RWPE1 (cell line): ENCODE data around the gene NCAPG2.
A peak's percentile ranks its signal among the peaks of the same experiment; 100 is the strongest.

Source experiments
- CTCF ChIA-PET: fragments of 350-600 bp; sonication (Branson Sonifier 250); formaldehyde crosslinking; extraction: SDS; loops from one replicate; lab custom pipeline; 2021; lab: Yijun Ruan, JAX
- POLR2A ChIA-PET: fragments of 400-600 bp; formaldehyde crosslinking; extraction: SDS; loops from one replicate; lab custom pipeline; 2020; ENCODE audit warnings: antibody characterized with exemption; ENCODE audit not compliant: low non-redundant PET; lab: Yijun Ruan, JAX
- DNase-seq: peaks from one replicate; pipeline ENCODE4 v3.0.0; 2012; ENCODE audit warnings: low spot score
- H3K27ac ChIP-seq: fragments of 450-650 bp; 2 replicates; pipeline ENCODE4 v1.5.1; 2017
- TF ChIP-seq, protein P1 (sequence below): fragments of 450-650 bp; conservative IDR thresholded peaks from 2 replicates; pipeline ENCODE4 v1.5.1; 2017; ENCODE audit warnings: low read depth, mild to moderate bottlenecking

The NCAPG2 gene

DNA sequence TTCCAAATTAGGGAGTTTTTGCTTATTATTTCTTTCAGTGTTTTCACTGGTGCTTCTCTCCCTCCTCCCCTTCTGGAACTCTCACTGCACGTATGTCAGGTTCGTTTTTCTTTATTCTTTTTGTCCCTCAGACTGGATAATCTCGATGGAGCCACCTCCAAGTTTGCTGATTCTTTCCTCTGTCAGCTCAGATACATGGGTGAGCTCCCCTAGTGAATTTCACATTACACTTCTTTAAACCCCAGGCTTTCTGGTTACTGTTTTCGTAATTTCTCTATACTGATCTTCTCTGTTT is 20.8 kb upstream of the NCAPG2 start:
- no peak for DNase-seq
- CTCF ChIA-PET, result no interaction called here
- TF ChIP-seq, protein P1, sequence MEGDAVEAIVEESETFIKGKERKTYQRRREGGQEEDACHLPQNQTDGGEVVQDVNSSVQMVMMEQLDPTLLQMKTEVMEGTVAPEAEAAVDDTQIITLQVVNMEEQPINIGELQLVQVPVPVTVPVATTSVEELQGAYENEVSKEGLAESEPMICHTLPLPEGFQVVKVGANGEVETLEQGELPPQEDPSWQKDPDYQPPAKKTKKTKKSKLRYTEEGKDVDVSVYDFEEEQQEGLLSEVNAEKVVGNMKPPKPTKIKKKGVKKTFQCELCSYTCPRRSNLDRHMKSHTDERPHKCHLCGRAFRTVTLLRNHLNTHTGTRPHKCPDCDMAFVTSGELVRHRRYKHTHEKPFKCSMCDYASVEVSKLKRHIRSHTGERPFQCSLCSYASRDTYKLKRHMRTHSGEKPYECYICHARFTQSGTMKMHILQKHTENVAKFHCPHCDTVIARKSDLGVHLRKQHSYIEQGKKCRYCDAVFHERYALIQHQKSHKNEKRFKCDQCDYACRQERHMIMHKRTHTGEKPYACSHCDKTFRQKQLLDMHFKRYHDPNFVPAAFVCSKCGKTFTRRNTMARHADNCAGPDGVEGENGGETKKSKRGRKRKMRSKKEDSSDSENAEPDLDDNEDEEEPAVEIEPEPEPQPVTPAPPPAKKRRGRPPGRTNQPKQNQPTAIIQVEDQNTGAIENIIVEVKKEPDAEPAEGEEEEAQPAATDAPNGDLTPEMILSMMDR, result no peak
- no peak overlapping the region for H3K27ac ChIP-seq
- POLR2A ChIA-PET, result no interaction called here

DNA sequence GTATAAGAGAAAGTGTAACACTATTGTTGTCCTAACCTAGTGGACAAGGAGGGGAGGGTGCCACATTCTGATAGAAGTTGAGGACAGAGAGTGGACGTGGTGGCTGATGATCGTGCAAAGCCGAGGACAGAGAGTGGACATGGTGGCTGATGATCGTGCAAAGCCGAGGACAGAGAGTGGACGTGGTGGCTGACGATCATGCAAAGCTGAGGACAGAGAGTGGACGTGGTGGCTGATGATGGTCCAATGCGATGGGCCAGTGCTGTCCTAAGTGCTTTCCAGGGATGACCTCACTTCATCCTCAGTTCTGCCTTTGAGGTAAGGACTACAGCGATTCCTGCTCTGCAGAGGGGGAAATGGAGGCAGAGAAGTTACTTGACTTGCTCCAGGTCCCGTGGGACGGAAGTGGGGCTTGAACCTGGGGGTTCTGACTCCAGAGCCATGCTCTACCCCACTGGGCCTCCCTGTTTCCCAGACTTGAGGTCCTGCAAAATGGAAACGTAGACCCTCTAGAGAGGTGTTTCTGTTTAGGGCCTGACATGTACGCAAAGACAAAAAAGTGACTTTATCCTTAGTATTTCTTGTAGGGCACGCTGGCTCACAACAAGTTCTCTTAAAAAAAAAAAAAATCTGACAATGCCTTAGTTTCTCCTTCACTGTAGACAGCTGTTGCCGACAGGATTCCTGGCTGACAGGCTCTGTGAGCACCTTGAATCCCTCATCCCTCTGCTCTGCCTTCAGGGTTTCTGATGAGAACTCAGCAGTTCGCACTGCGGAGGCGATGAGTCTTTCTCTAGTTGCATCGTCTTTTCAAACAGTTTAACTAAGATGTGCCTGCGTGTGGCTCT is 20.3 kb upstream of the NCAPG2 start:
- ChIA-PET CTCF (no interaction called here), POLR2A (no interaction called here)
- TF ChIP-seq, protein P1, result no peak
- no peak for DNase-seq
- H3K27ac ChIP-seq, result no peak overlapping the region

DNA sequence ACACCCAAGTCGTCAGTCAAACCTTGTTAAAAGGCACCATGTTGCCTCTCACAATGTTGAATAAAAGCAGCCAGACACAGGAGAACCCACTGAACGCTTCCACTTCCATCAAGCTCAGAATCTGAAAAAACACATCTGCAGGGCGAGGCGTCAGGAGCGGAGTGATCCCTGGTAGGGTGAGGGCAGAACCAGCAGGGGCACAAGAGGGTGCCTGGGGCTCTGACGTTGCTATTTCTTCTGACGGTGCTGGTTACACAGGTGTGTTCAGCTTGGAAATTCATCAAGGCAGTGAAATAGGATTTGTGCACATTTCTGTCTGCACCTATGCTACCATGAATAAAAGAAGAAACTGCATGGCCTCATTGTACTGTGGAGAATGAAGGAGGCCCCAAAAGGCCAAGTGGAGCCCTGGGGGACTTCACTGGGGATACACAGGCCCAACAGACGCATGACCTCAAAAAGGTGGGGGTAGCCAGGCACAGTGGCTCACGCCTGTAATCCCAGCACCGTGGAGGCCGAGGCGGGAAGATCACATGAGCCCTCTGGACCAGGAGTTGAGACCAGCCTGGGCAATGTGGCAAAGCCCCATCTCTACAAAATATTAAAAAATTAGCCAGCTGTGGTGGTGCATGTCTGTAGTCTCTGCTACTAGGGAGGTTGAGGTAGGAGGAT is 19.2 kb upstream of the NCAPG2 start:
- peak overlapping the region; percentile 8; the same call in 1 of the 2 replicates for H3K27ac ChIP-seq
- POLR2A ChIA-PET, result no interaction called here
- TF ChIP-seq, protein P1, result no peak
- CTCF ChIA-PET, result no interaction called here
- DNase-seq, result no peak

DNA sequence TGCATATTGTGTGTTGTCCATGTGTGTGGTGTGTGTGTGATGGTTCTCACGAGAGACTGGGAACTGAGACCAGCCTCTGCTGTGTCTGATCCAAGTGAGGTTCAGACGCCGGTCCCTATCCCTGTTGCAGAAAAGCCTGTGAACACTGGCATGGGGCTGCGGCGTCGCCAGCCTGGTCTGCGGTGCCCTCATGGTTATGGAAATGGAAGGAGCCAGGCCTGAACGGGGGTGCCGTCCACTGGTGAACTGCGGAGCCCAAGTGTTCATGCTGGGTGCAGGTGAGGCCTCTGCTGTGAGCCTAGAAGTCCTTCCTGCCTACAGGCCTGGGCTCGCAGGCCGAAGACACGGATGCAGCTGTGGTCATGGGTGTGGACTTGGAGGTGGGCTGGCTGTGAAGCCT is 18.7 kb upstream of the NCAPG2 start:
- TF ChIP-seq, protein P1, result no peak
- CTCF ChIA-PET, result no interaction called here
- POLR2A ChIA-PET, result no interaction called here
- no peak for DNase-seq
- H3K27ac ChIP-seq, result peak overlapping the region; percentile 8; the same call in 1 of the 2 replicates

DNA sequence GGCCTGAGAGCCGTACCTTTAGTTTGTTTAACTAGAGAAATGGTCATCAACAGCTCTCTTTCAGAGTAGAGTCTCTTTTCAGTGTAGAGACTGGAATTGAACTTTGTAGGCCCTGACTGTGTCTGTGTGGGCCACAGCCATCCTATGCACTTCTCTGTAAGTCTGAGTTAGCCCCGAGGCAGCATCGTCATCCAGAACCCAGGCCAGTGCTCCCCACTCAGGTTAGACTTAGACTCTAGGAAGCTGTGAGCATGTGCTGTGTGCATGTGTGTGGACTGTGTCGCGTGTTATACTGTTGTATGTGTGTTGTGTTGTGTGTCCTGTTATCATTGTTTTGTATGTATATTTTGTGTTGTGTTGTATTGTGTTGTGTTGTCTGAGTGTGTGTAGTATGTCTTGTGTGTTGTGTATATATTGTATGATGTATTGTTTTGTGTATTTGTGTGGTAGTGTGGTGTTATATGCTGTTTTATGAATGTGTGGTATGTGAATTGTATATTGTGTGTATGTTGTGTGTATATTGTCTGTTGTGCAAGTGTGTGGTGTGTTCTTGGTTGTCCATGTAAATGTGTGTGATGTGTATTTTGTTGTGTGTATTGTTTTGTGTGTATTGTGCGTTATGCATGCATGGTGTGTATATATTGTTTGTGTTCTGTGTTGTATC is 18.1 kb upstream of the NCAPG2 start:
- ChIA-PET CTCF (no interaction called here), POLR2A (no interaction called here)
- TF ChIP-seq, protein P1, result no peak
- no peak overlapping the region for H3K27ac ChIP-seq
- no peak for DNase-seq

DNA sequence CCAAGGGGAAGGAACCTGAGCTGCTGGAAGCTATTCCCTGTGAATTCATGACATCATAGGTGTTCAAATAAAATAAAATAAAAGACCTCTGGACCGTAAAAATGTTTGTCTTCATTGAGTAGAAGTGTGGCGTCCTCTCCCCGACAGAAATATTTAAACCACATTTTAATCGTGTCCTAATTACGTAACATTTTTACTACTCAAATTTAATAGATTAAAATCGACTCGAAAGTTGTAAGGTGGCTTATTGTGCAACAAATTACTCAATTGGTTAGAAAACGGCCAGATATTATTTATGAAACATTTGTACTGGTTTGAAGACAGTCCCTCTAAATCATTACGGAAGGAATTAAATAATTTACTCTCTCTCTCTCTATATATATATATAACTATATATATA is 15.5 kb upstream of the NCAPG2 start:
- CTCF ChIA-PET, result no interaction called here
- TF ChIP-seq, protein P1, result no peak
- POLR2A ChIA-PET, result no interaction called here
- DNase-seq, result no peak
- H3K27ac ChIP-seq, result no peak overlapping the region
